ENCODE measurements around the gene TLE3. TPM values are rescaled to one million over a fixed set of nuclear protein-coding genes. Genes with fewer than 3 reads are reported as not detected.

TLE3 gene
- polyA plus RNA-seq, 2 of the 4 experiments (the other 2 are of a cell fraction): 4.6 to 5.3 TPM

GRCh38 chr15:70132139-70132538, 34.4 kb upstream of the TLE3 start:
- DNase-seq (ENCODE audit: low read depth in 1 of 2, low spot score in 1 of 2): no peak

GRCh38 chr15:70128414-70129140, 30.9 kb upstream of the TLE3 start:
- no peak overlapping the region for H3K4me2 ChIP-seq
- H3K4me1 ChIP-seq: peaks cover 23% of the 10 kb centered on the region
- DNase-seq (ENCODE audit: low read depth in 1 of 2, low spot score in 1 of 2) (no peak), FAIRE-seq (no peak), ATAC-seq (no peak)
- POLR2A ChIA-PET: no interaction called here
- TF ChIP-seq FOXS1 (CRISPR knock-in tag; IDR thresholded peaks at IDR 0.05): no peak
- TF ChIP-seq KDM5A (IDR thresholded peaks at IDR 0.05): no peak
- no peak for TF ChIP-seq RARB (CRISPR knock-in tag; IDR thresholded peaks at IDR 0.05)
- TF ChIP-seq MYC (IDR thresholded peaks at IDR 0.05; ENCODE audit: borderline replicate concordance, low read length): no peak
- TF ChIP-seq RFX5 (IDR thresholded peaks at IDR 0.05): no peak
- TF ChIP-seq GATA3 (IDR thresholded peaks at IDR 0.05; ENCODE audit: borderline replicate concordance): no peak
- TF ChIP-seq BCL3 (IDR thresholded peaks at IDR 0.05): no peak
- no peak for TF ChIP-seq EP300 (IDR thresholded peaks at IDR 0.05)
- no peak for TF ChIP-seq CEBPB (IDR thresholded peaks at IDR 0.05)
- TF ChIP-seq, protein P1, sequence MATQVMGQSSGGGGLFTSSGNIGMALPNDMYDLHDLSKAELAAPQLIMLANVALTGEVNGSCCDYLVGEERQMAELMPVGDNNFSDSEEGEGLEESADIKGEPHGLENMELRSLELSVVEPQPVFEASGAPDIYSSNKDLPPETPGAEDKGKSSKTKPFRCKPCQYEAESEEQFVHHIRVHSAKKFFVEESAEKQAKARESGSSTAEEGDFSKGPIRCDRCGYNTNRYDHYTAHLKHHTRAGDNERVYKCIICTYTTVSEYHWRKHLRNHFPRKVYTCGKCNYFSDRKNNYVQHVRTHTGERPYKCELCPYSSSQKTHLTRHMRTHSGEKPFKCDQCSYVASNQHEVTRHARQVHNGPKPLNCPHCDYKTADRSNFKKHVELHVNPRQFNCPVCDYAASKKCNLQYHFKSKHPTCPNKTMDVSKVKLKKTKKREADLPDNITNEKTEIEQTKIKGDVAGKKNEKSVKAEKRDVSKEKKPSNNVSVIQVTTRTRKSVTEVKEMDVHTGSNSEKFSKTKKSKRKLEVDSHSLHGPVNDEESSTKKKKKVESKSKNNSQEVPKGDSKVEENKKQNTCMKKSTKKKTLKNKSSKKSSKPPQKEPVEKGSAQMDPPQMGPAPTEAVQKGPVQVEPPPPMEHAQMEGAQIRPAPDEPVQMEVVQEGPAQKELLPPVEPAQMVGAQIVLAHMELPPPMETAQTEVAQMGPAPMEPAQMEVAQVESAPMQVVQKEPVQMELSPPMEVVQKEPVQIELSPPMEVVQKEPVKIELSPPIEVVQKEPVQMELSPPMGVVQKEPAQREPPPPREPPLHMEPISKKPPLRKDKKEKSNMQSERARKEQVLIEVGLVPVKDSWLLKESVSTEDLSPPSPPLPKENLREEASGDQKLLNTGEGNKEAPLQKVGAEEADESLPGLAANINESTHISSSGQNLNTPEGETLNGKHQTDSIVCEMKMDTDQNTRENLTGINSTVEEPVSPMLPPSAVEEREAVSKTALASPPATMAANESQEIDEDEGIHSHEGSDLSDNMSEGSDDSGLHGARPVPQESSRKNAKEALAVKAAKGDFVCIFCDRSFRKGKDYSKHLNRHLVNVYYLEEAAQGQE (IDR thresholded peaks at IDR 0.05): no peak
- TF ChIP-seq NPAS2 (CRISPR knock-in tag; IDR thresholded peaks at IDR 0.05; ENCODE audit: borderline replicate concordance): no peak
- TF ChIP-seq BHLHE40 (IDR thresholded peaks at IDR 0.05; ENCODE audit: low read depth, low read length): no peak
- no peak for TF ChIP-seq ZSCAN20 (CRISPR knock-in tag; IDR thresholded peaks at IDR 0.05)
- TF ChIP-seq POLR2AphosphoS2 (conservative IDR thresholded peaks at IDR 0.05; ENCODE audit: low read length): no peak
- TF ChIP-seq ZC3H11A (IDR thresholded peaks at IDR 0.05): no peak
- no peak for TF ChIP-seq TP53 (CRISPR knock-in tag; IDR thresholded peaks at IDR 0.05)
- no peak overlapping the region for H3K4me3 ChIP-seq
- H3K27ac ChIP-seq: peak overlapping the region; percentile 16 to 40; a peak in 2 of 6 replicates
- peaks cover 5% of the 10 kb centered on the region; the same call in 1 of the 3 replicates for H3K9me3 ChIP-seq
- 73% methylated on average over 4 of the region's 4 CpGs for WGBS (ENCODE audit: missing lambda C conversion rate)
- CTCF ChIA-PET: interaction anchor here (0.8 to 1.6 kb wide), 3 partner anchors 11 to 39 kb away, joined by 3 to 6 read pairs (median 3); no protein-coding TSS in a partner anchor

More at GRCh38 chr15:70132139-70132538, 34.4 kb upstream of the TLE3 start:
- Histone ChIP-seq H3K4me2 (no peak overlapping the region), H3K27ac (no peak overlapping the region), H3K4me1 (peaks cover 17% of the 10 kb centered on the region), H3K4me3 (no peak overlapping the region), H3K9me3 (peaks cover 5% of the 10 kb centered on the region; the same call in 1 of the 3 replicates)
- ATAC-seq (no peak), FAIRE-seq (no peak)
- TF ChIP-seq KDM1A (IDR thresholded peaks at IDR 0.05; ENCODE audit: low read depth) (no peak), TP53 (CRISPR knock-in tag; IDR thresholded peaks at IDR 0.05) (no peak), RNF2 (IDR thresholded peaks at IDR 0.05; ENCODE audit: borderline replicate concordance, low read depth) (no peak), EHF (CRISPR knock-in tag; IDR thresholded peaks at IDR 0.05) (no peak), HEYL (CRISPR knock-in tag; IDR thresholded peaks at IDR 0.05) (no peak), EP300 (IDR thresholded peaks at IDR 0.05) (no peak), HOXA7 (CRISPR knock-in tag; IDR thresholded peaks at IDR 0.05) (no peak), MYC (IDR thresholded peaks at IDR 0.05; ENCODE audit: borderline replicate concordance, low read length) (no peak), CBX2 (IDR thresholded peaks at IDR 0.05; ENCODE audit: borderline replicate concordance, low read depth) (no peak), BHLHE40 (IDR thresholded peaks at IDR 0.05; ENCODE audit: low read depth, low read length) (no peak), POLR2A (IDR thresholded peaks at IDR 0.05; ENCODE audit: low read length) (no peak), SMC3 (IDR thresholded peaks at IDR 0.05) (no peak), CBX8 (IDR thresholded peaks at IDR 0.05) (no peak), JUN (IDR thresholded peaks at IDR 0.05) (no peak), SREBF2 (IDR thresholded peaks at IDR 0.05) (no peak), RAD21 (conservative IDR thresholded peaks at IDR 0.05 in 1 of 2, IDR thresholded peaks at IDR 0.05 in 1 of 2) (no peak), JUNB (IDR thresholded peaks at IDR 0.05) (no peak), HDAC2 (IDR thresholded peaks at IDR 0.05) (no peak), KDM5A (IDR thresholded peaks at IDR 0.05) (no peak)
- TF ChIP-seq, protein P2, sequence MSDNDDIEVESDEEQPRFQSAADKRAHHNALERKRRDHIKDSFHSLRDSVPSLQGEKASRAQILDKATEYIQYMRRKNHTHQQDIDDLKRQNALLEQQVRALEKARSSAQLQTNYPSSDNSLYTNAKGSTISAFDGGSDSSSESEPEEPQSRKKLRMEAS (IDR thresholded peaks at IDR 0.05): no peak
- CTCF ChIA-PET: interaction anchor here (0.6 to 5.1 kb wide), 6 partner anchors 10 to 258 kb away, joined by 3 to 28 read pairs (median 4); no protein-coding TSS in a partner anchor
- WGBS (ENCODE audit: missing lambda C conversion rate): 78% methylated on average over 4 of the region's 4 CpGs
- POLR2A ChIA-PET: interaction anchor here (0.6 kb wide), 1 partner anchor 33 kb away, joined by 4 read pairs; no protein-coding TSS in a partner anchor

All from A549 (cell line).